ENCODE measurements around the gene PHF21B. TPM values are rescaled to one million over a fixed set of nuclear protein-coding genes. Genes with fewer than 3 reads are reported as not detected.

Gene PHF21B
- total RNA-seq, 1 donor from 2014 or later, result 6.7 TPM

- Histone ChIP-seq H3F3A (ENCODE audit: low read depth) (no peaks in the 10 kb centered on the region), H2AFZ (replicated peaks) (no peak overlapping the region), H4K20me1 (ENCODE audit: low read depth) (no peaks in the 10 kb centered on the region), H3K4me3 (no peak overlapping the region), H3K27me3 (no peaks in the 10 kb centered on the region), H3K9ac (no peak overlapping the region), H3K9me3 (ENCODE audit: low read depth) (no peaks in the 10 kb centered on the region), H3K79me2 (ENCODE audit: low read depth) (no peaks in the 10 kb centered on the region), H3K27ac (no peak overlapping the region), H3K4me2 (no peak overlapping the region), H3K4me1 (no peaks in the 10 kb centered on the region), H3K36me3 (no peaks in the 10 kb centered on the region)
- Mint-ChIP-seq H3K27me3 (ENCODE audit: insufficient read depth, low read depth) (peaks cover 4% of the 10 kb centered on the region), H3K9me3 (peaks cover 7% of the 10 kb centered on the region), H3K4me3 (no peak overlapping the region), H3K4me1 (peaks cover 17% of the 10 kb centered on the region), H3K36me3 (no peaks in the 10 kb centered on the region), H3K27ac (no peak overlapping the region)
- no peak for DNase-seq (ENCODE audit: low spot score)
- TF ChIP-seq EZH2phosphoT487 (IDR thresholded peaks at IDR 0.05) (no peak), EZH2 (IDR thresholded peaks at IDR 0.05) (no peak)
- TF ChIP-seq, protein P1, sequence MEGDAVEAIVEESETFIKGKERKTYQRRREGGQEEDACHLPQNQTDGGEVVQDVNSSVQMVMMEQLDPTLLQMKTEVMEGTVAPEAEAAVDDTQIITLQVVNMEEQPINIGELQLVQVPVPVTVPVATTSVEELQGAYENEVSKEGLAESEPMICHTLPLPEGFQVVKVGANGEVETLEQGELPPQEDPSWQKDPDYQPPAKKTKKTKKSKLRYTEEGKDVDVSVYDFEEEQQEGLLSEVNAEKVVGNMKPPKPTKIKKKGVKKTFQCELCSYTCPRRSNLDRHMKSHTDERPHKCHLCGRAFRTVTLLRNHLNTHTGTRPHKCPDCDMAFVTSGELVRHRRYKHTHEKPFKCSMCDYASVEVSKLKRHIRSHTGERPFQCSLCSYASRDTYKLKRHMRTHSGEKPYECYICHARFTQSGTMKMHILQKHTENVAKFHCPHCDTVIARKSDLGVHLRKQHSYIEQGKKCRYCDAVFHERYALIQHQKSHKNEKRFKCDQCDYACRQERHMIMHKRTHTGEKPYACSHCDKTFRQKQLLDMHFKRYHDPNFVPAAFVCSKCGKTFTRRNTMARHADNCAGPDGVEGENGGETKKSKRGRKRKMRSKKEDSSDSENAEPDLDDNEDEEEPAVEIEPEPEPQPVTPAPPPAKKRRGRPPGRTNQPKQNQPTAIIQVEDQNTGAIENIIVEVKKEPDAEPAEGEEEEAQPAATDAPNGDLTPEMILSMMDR (IDR thresholded peaks at IDR 0.05), result no peak
Observed at GRCh38 chr22:44840611-44841322, 169.0 kb downstream of the PHF21B start.

- H3K79me2 ChIP-seq (ENCODE audit: low read depth), result no peaks in the 10 kb centered on the region
- Mint-ChIP-seq H3K4me3 (no peak overlapping the region), H3K9me3 (peaks cover 6% of the 10 kb centered on the region), H3K27ac (no peak overlapping the region), H3K27me3 (ENCODE audit: insufficient read depth, low read depth) (peaks cover 2% of the 10 kb centered on the region), H3K4me1 (peaks cover 17% of the 10 kb centered on the region), H3K36me3 (no peaks in the 10 kb centered on the region)
- no peaks in the 10 kb centered on the region for H4K20me1 ChIP-seq (ENCODE audit: low read depth)
- no peak overlapping the region for H3K27ac ChIP-seq
- no peaks in the 10 kb centered on the region for H3K27me3 ChIP-seq
- no peak overlapping the region for H3K4me3 ChIP-seq
- H3K4me2 ChIP-seq, result no peak overlapping the region
- H3K36me3 ChIP-seq, result no peaks in the 10 kb centered on the region
- no peaks in the 10 kb centered on the region for H3K9me3 ChIP-seq (ENCODE audit: low read depth)
- H2AFZ ChIP-seq (replicated peaks), result no peak overlapping the region
- no peaks in the 10 kb centered on the region for H3K4me1 ChIP-seq
- TF ChIP-seq, protein P1 (IDR thresholded peaks at IDR 0.05), result no peak
- TF ChIP-seq EZH2 (IDR thresholded peaks at IDR 0.05) (no peak), EZH2phosphoT487 (IDR thresholded peaks at IDR 0.05) (no peak)
- no peak for DNase-seq (ENCODE audit: low spot score)
- H3F3A ChIP-seq (ENCODE audit: low read depth), result no peaks in the 10 kb centered on the region
- no peak overlapping the region for H3K9ac ChIP-seq
Observed at GRCh38 chr22:44839721-44840120, 170.1 kb downstream of the PHF21B start.

GRCh38 chr22:44839061-44839460, 170.7 kb downstream of the PHF21B start:
- H3K4me1 ChIP-seq, result no peaks in the 10 kb centered on the region
- H3K4me2 ChIP-seq, result no peak overlapping the region
- H4K20me1 ChIP-seq (ENCODE audit: low read depth), result no peaks in the 10 kb centered on the region
- H3K9ac ChIP-seq, result no peak overlapping the region
- H3K4me3 ChIP-seq, result no peak overlapping the region
- H2AFZ ChIP-seq (replicated peaks), result no peak overlapping the region
- H3K9me3 Mint-ChIP-seq, result peaks cover 9% of the 10 kb centered on the region
- no peak overlapping the region for H3K27ac Mint-ChIP-seq
- H3K9me3 ChIP-seq (ENCODE audit: low read depth), result no peaks in the 10 kb centered on the region
- TF ChIP-seq, protein P1 (IDR thresholded peaks at IDR 0.05), result no peak
- no peak for TF ChIP-seq EZH2phosphoT487 (IDR thresholded peaks at IDR 0.05)
- no peaks in the 10 kb centered on the region for H3F3A ChIP-seq (ENCODE audit: low read depth)
- DNase-seq (ENCODE audit: low spot score), result no peak
- peaks cover 17% of the 10 kb centered on the region for H3K4me1 Mint-ChIP-seq
- H3K27ac ChIP-seq, result no peak overlapping the region
- H3K79me2 ChIP-seq (ENCODE audit: low read depth), result no peaks in the 10 kb centered on the region
- no peak overlapping the region for H3K4me3 Mint-ChIP-seq
- no peaks in the 10 kb centered on the region for H3K27me3 ChIP-seq
- no peaks in the 10 kb centered on the region for H3K36me3 Mint-ChIP-seq
- peaks cover 2% of the 10 kb centered on the region for H3K27me3 Mint-ChIP-seq (ENCODE audit: insufficient read depth, low read depth)
- H3K36me3 ChIP-seq, result no peaks in the 10 kb centered on the region

All from neural progenitor cell (in vitro differentiated cells).